ENCODE results near the gene TMEM184C.

GRCh38 chr4:147678796-147679549 is 61.8 kb downstream of the TMEM184C start:
- TF ChIP-seq, protein P1, sequence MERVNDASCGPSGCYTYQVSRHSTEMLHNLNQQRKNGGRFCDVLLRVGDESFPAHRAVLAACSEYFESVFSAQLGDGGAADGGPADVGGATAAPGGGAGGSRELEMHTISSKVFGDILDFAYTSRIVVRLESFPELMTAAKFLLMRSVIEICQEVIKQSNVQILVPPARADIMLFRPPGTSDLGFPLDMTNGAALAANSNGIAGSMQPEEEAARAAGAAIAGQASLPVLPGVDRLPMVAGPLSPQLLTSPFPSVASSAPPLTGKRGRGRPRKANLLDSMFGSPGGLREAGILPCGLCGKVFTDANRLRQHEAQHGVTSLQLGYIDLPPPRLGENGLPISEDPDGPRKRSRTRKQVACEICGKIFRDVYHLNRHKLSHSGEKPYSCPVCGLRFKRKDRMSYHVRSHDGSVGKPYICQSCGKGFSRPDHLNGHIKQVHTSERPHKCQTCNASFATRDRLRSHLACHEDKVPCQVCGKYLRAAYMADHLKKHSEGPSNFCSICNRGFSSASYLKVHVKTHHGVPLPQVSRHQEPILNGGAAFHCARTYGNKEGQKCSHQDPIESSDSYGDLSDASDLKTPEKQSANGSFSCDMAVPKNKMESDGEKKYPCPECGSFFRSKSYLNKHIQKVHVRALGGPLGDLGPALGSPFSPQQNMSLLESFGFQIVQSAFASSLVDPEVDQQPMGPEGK (CRISPR knock-in tag; IDR thresholded peaks at IDR 0.05; ENCODE audit: borderline replicate concordance): no peak
- TF ChIP-seq ZFP3 (CRISPR knock-in tag; IDR thresholded peaks at IDR 0.05): no peak
- TF ChIP-seq ARNTL (CRISPR knock-in tag; IDR thresholded peaks at IDR 0.05; ENCODE audit: borderline replicate concordance, low read depth): no peak
- no peak for TF ChIP-seq ESRRG (CRISPR knock-in tag; IDR thresholded peaks at IDR 0.05)
- TF ChIP-seq ZNF70 (CRISPR knock-in tag; IDR thresholded peaks at IDR 0.05): no peak
- no peak for TF ChIP-seq BACH2 (CRISPR knock-in tag; IDR thresholded peaks at IDR 0.05; ENCODE audit: borderline replicate concordance)
- no peak for TF ChIP-seq RARB (CRISPR knock-in tag; IDR thresholded peaks at IDR 0.05)
- TF ChIP-seq CREB5 (CRISPR knock-in tag; IDR thresholded peaks at IDR 0.05; ENCODE audit: low read depth): no peak
- no peak for TF ChIP-seq TCF4 (CRISPR knock-in tag; IDR thresholded peaks at IDR 0.05; ENCODE audit: borderline replicate concordance)
- no peak for TF ChIP-seq OSR1 (CRISPR knock-in tag; IDR thresholded peaks at IDR 0.05)
- TF ChIP-seq, protein P2, sequence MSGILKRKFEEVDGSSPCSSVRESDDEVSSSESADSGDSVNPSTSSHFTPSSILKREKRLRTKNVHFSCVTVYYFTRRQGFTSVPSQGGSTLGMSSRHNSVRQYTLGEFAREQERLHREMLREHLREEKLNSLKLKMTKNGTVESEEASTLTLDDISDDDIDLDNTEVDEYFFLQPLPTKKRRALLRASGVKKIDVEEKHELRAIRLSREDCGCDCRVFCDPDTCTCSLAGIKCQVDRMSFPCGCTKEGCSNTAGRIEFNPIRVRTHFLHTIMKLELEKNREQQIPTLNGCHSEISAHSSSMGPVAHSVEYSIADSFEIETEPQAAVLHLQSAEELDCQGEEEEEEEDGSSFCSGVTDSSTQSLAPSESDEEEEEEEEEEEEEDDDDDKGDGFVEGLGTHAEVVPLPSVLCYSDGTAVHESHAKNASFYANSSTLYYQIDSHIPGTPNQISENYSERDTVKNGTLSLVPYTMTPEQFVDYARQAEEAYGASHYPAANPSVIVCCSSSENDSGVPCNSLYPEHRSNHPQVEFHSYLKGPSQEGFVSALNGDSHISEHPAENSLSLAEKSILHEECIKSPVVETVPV (CRISPR knock-in tag; IDR thresholded peaks at IDR 0.05): no peak
